H7 (cell line): ENCODE results near the gene ITSN1. TPM values are rescaled to one million over a fixed set of nuclear protein-coding genes. Genes with fewer than 3 reads are reported as not detected.
A peak's percentile ranks its signal among the peaks of the same experiment; 100 is the strongest.

ENCODE experiments used
- DNase-seq: peaks from one replicate; pipeline ENCODE4 v3.0.0; 2012
- H3K27me3 ChIP-seq: 2 replicates; pipeline ENCODE4 v1.6.0; 2011; ENCODE audit warnings: mild to moderate bottlenecking, low read length; ENCODE audit not compliant: control insufficient read depth, insufficient read depth
- H3K36me3 ChIP-seq: replicated peaks from 2 replicates; pipeline ENCODE4 v1.5.1; 2011; ENCODE audit warnings: low read length; ENCODE audit not compliant: control insufficient read depth, insufficient read depth
- H3K4me3 ChIP-seq: 2 replicates; pipeline ENCODE4 v1.5.1; 2011; ENCODE audit warnings: low read depth, mild to moderate bottlenecking, control low read depth, low read length, moderate library complexity; ENCODE audit not compliant: insufficient read depth
- total RNA-seq: library from RNA; depleted of rRNA; stranded (reverse); fragments of >200 nt; shearing (Covaris generic); gene quantifications from 2 replicates; pipeline ENCODE4 v1.2.3, GENCODE V29; 2014

ITSN1 gene
- total RNA-seq, 1 experiment from 2014 or later, result 44.3 TPM

GRCh38 chr21:33895356-33895755 lies 253.1 kb downstream of the ITSN1 start:
- Histone ChIP-seq H3K4me3 (no peak overlapping the region), H3K36me3 (no peaks in the 10 kb centered on the region), H3K27me3 (no peaks in the 10 kb centered on the region)
- DNase-seq, result no peak

- H3K4me3 ChIP-seq, result no peak overlapping the region
- DNase-seq, result no peak
Observed at GRCh38 chr21:33896691-33897090, 254.4 kb downstream of the ITSN1 start.

GRCh38 chr21:33897098-33897497 lies 254.8 kb downstream of the ITSN1 start:
- Histone ChIP-seq H3K4me3 (no peak overlapping the region), H3K27me3 (no peaks in the 10 kb centered on the region), H3K36me3 (no peaks in the 10 kb centered on the region)
- DNase-seq, result no peak

More at GRCh38 chr21:33896691-33897090, 254.4 kb downstream of the ITSN1 start:
- no peaks in the 10 kb centered on the region for H3K27me3 ChIP-seq
- H3K36me3 ChIP-seq, result no peaks in the 10 kb centered on the region

- peaks cover 2% of the 10 kb centered on the region; the same call in 1 of the 2 replicates for H3K36me3 ChIP-seq
- DNase-seq, result no peak
- H3K27me3 ChIP-seq, result no peaks in the 10 kb centered on the region
- H3K4me3 ChIP-seq, result no peak overlapping the region
Observed at GRCh38 chr21:33897739-33898138, 255.4 kb downstream of the ITSN1 start.

GRCh38 chr21:33898586-33898985 lies 256.3 kb downstream of the ITSN1 start:
- DNase-seq, result no peak
- no peak overlapping the region for H3K4me3 ChIP-seq
- H3K27me3 ChIP-seq, result no peaks in the 10 kb centered on the region
- peaks cover 8% of the 10 kb centered on the region for H3K36me3 ChIP-seq

- DNase-seq, result no peak
- H3K27me3 ChIP-seq, result no peaks in the 10 kb centered on the region
- H3K36me3 ChIP-seq, result peaks cover 11% of the 10 kb centered on the region
- H3K4me3 ChIP-seq, result no peak overlapping the region
Observed at GRCh38 chr21:33899199-33899598, 256.9 kb downstream of the ITSN1 start.

GRCh38 chr21:33901412-33902288 lies 259.3 kb downstream of the ITSN1 start:
- Histone ChIP-seq H3K36me3 (peaks cover 25% of the 10 kb centered on the region), H3K4me3 (no peak overlapping the region), H3K27me3 (no peaks in the 10 kb centered on the region)
- peak; percentile 75 for DNase-seq

GRCh38 chr21:33902349-33902748 lies 260.0 kb downstream of the ITSN1 start:
- Histone ChIP-seq H3K27me3 (no peaks in the 10 kb centered on the region), H3K4me3 (no peak overlapping the region), H3K36me3 (peaks cover 30% of the 10 kb centered on the region)
- DNase-seq, result no peak

- no peak for DNase-seq
- peaks cover 41% of the 10 kb centered on the region for H3K36me3 ChIP-seq
Observed at GRCh38 chr21:33904041-33904440, 261.7 kb downstream of the ITSN1 start.

GRCh38 chr21:33908760-33909159 lies 266.5 kb downstream of the ITSN1 start:
- no peak overlapping the region for H3K4me3 ChIP-seq
- peaks cover 58% of the 10 kb centered on the region for H3K36me3 ChIP-seq
- H3K27me3 ChIP-seq, result no peaks in the 10 kb centered on the region
- DNase-seq, result no peak

More at GRCh38 chr21:33904041-33904440, 261.7 kb downstream of the ITSN1 start:
- no peak overlapping the region for H3K4me3 ChIP-seq
- H3K27me3 ChIP-seq, result no peaks in the 10 kb centered on the region

GRCh38 chr21:33909756-33910155 lies 267.5 kb downstream of the ITSN1 start:
- Histone ChIP-seq H3K4me3 (no peak overlapping the region), H3K36me3 (peaks cover 51% of the 10 kb centered on the region), H3K27me3 (no peaks in the 10 kb centered on the region)
- DNase-seq, result no peak

- DNase-seq, result no peak
- peaks cover 23% of the 10 kb centered on the region for H3K36me3 ChIP-seq
- no peak overlapping the region for H3K4me3 ChIP-seq
- H3K27me3 ChIP-seq, result no peaks in the 10 kb centered on the region
Observed at GRCh38 chr21:33914188-33914587, 271.9 kb downstream of the ITSN1 start.

- Histone ChIP-seq H3K36me3 (peaks cover 13% of the 10 kb centered on the region), H3K4me3 (peak within 1 kb of the TSS; percentile 88)
- DNase-seq, result peak; percentile 92
Observed at GRCh38 chr21:33915368-33916199, 273.3 kb downstream of the ITSN1 start, which contains the start of gene ATP5PO. Gene ATP5PO (minus strand): TSS chr21:33915804. CDS start chr21:33915763, 41 bp downstream.

GRCh38 chr21:33916200-33916567 lies 273.9 kb downstream of the ITSN1 start:
- peaks cover 10% of the 10 kb centered on the region for H3K36me3 ChIP-seq
- H3K27me3 ChIP-seq, result no peaks in the 10 kb centered on the region
- H3K4me3 ChIP-seq, result peak overlapping the region; percentile 32
- no peak for DNase-seq

More at GRCh38 chr21:33915368-33916199, 273.3 kb downstream of the ITSN1 start, which contains the start of gene ATP5PO:
- no peaks in the 10 kb centered on the region for H3K27me3 ChIP-seq
